ENCODE measurements around the gene YWHAH. TPM values are rescaled to one million over a fixed set of nuclear protein-coding genes. Genes with fewer than 3 reads are reported as not detected.
A peak's percentile ranks its signal among the peaks of the same experiment; 100 is the strongest.
"Not testable (repeated sequence)": the region's sequence is repeated elsewhere in the genome, so short reads cannot be mapped to it uniquely, and the experiment has no call there.

Gene YWHAH
- total RNA-seq, 2 experiments from 2014 or later, result 115 to 118 TPM

- CTCF ChIA-PET, result interaction anchor here (0.6 to 6.0 kb wide), 19 partner anchors 9 to 312 kb away, joined by 3 to 89 read pairs (median 5); no protein-coding TSS in a partner anchor
- intact Hi-C loops (cut with micrococcal nuclease), result loop anchor here (1.0 to 5.0 kb wide), 7 partner anchors 44 to 540 kb away; no protein-coding TSS in a partner anchor
- no peak overlapping the region for H3K27ac Mint-ChIP-seq
- no peaks in the 10 kb centered on the region for H3K9me3 Mint-ChIP-seq
- peaks cover 5% of the 10 kb centered on the region for H3K4me1 Mint-ChIP-seq (ENCODE audit: low read depth)
- H3K27me3 Mint-ChIP-seq (ENCODE audit: low read depth), result no peaks in the 10 kb centered on the region
- H3K36me3 Mint-ChIP-seq (ENCODE audit: low read depth), result no peaks in the 10 kb centered on the region
- DNase-seq, result peak; percentile 93
- H3K4me3 Mint-ChIP-seq, result no peak overlapping the region
Observed at GRCh38 chr22:31977141-31977841, 33.0 kb downstream of the YWHAH start.

- Mint-ChIP-seq H3K9me3 (no peaks in the 10 kb centered on the region), H3K27ac (no peak overlapping the region), H3K36me3 (ENCODE audit: low read depth) (no peaks in the 10 kb centered on the region), H3K27me3 (ENCODE audit: low read depth) (no peaks in the 10 kb centered on the region), H3K4me3 (no peak overlapping the region), H3K4me1 (ENCODE audit: low read depth) (peaks cover 5% of the 10 kb centered on the region)
- intact Hi-C loops (cut with micrococcal nuclease), result loop anchor here (1.0 to 5.0 kb wide), 7 partner anchors 43 to 539 kb away; no protein-coding TSS in a partner anchor
- no peak for DNase-seq
- CTCF ChIA-PET, result interaction anchor here (0.6 to 6.0 kb wide), 17 partner anchors 7 to 313 kb away, joined by 3 to 89 read pairs (median 6); no protein-coding TSS in a partner anchor
Observed at GRCh38 chr22:31977939-31978338, 33.6 kb downstream of the YWHAH start.

GRCh38 chr22:31980628-31981027 is 36.3 kb downstream of the YWHAH start:
- peaks cover 5% of the 10 kb centered on the region for H3K4me1 Mint-ChIP-seq (ENCODE audit: low read depth)
- H3K27ac Mint-ChIP-seq, result no peak overlapping the region
- no peak for DNase-seq
- CTCF ChIA-PET, result interaction anchor here (2.7 to 6.0 kb wide), 2 partner anchors 10 to 103 kb away, joined by 14 to 89 read pairs; no protein-coding TSS in a partner anchor
- no peaks in the 10 kb centered on the region for H3K36me3 Mint-ChIP-seq (ENCODE audit: low read depth)
- intact Hi-C loops (cut with micrococcal nuclease), result no loop called here
- no peaks in the 10 kb centered on the region for H3K27me3 Mint-ChIP-seq (ENCODE audit: low read depth)
- H3K4me3 Mint-ChIP-seq, result no peak overlapping the region
- H3K9me3 Mint-ChIP-seq, result no peaks in the 10 kb centered on the region

- H3K36me3 Mint-ChIP-seq (ENCODE audit: low read depth); H3K27ac Mint-ChIP-seq; CTCF ChIA-PET; DNase-seq; H3K4me1 Mint-ChIP-seq (ENCODE audit: low read depth); H3K9me3 Mint-ChIP-seq; H3K4me3 Mint-ChIP-seq; intact Hi-C loops (cut with micrococcal nuclease); H3K27me3 Mint-ChIP-seq (ENCODE audit: low read depth): not testable (repeated sequence)
Observed at GRCh38 chr22:31981976-31982375, 37.6 kb downstream of the YWHAH start.

GRCh38 chr22:31983911-31984656 is 39.7 kb downstream of the YWHAH start:
- H3K9me3 Mint-ChIP-seq, result no peaks in the 10 kb centered on the region
- H3K4me3 Mint-ChIP-seq, result no peak overlapping the region
- CTCF ChIA-PET, result interaction anchor here (0.8 kb wide), 1 partner anchor 723 kb away, joined by 7 read pairs; no protein-coding TSS in a partner anchor
- intact Hi-C loops (cut with micrococcal nuclease), result no loop called here
- no peak for DNase-seq
- no peaks in the 10 kb centered on the region for H3K27me3 Mint-ChIP-seq (ENCODE audit: low read depth)
- no peaks in the 10 kb centered on the region for H3K36me3 Mint-ChIP-seq (ENCODE audit: low read depth)
- H3K27ac Mint-ChIP-seq, result no peak overlapping the region
- no peaks in the 10 kb centered on the region for H3K4me1 Mint-ChIP-seq (ENCODE audit: low read depth)

GRCh38 chr22:31987218-31987617 is 42.9 kb downstream of the YWHAH start:
- intact Hi-C loops (cut with micrococcal nuclease), result no loop called here
- H3K4me3 Mint-ChIP-seq, result no peak overlapping the region
- H3K36me3 Mint-ChIP-seq (ENCODE audit: low read depth), result no peaks in the 10 kb centered on the region
- no peak overlapping the region for H3K27ac Mint-ChIP-seq
- no peaks in the 10 kb centered on the region for H3K27me3 Mint-ChIP-seq (ENCODE audit: low read depth)
- H3K4me1 Mint-ChIP-seq (ENCODE audit: low read depth), result no peaks in the 10 kb centered on the region
- DNase-seq, result no peak
- H3K9me3 Mint-ChIP-seq, result no peaks in the 10 kb centered on the region
- CTCF ChIA-PET, result no interaction called here

- Mint-ChIP-seq H3K9me3 (no peaks in the 10 kb centered on the region), H3K36me3 (ENCODE audit: low read depth) (no peaks in the 10 kb centered on the region), H3K27me3 (ENCODE audit: low read depth) (no peaks in the 10 kb centered on the region), H3K4me3 (no peak overlapping the region), H3K27ac (no peak overlapping the region), H3K4me1 (ENCODE audit: low read depth) (no peaks in the 10 kb centered on the region)
- CTCF ChIA-PET, result interaction anchor here (0.7 to 1.2 kb wide), 2 partner anchors 15 to 21 kb away, joined by 3 read pairs; no protein-coding TSS in a partner anchor
- no peak for DNase-seq
- intact Hi-C loops (cut with micrococcal nuclease), result no loop called here
Observed at GRCh38 chr22:31991102-31991839, 46.9 kb downstream of the YWHAH start.

GRCh38 chr22:31995046-31995445 is 50.7 kb downstream of the YWHAH start:
- H3K27me3 Mint-ChIP-seq (ENCODE audit: low read depth), result no peaks in the 10 kb centered on the region
- no peaks in the 10 kb centered on the region for H3K4me1 Mint-ChIP-seq (ENCODE audit: low read depth)
- no peaks in the 10 kb centered on the region for H3K36me3 Mint-ChIP-seq (ENCODE audit: low read depth)
- intact Hi-C loops (cut with micrococcal nuclease), result no loop called here
- no peaks in the 10 kb centered on the region for H3K9me3 Mint-ChIP-seq
- CTCF ChIA-PET, result interaction anchor here (1.1 kb wide), 1 partner anchor 25 kb away, joined by 4 read pairs; no protein-coding TSS in a partner anchor
- DNase-seq, result no peak
- H3K4me3 Mint-ChIP-seq, result no peak overlapping the region
- H3K27ac Mint-ChIP-seq, result no peak overlapping the region

- no peaks in the 10 kb centered on the region for H3K9me3 Mint-ChIP-seq
- no peaks in the 10 kb centered on the region for H3K36me3 Mint-ChIP-seq (ENCODE audit: low read depth)
- H3K27me3 Mint-ChIP-seq (ENCODE audit: low read depth), result no peaks in the 10 kb centered on the region
- H3K4me1 Mint-ChIP-seq (ENCODE audit: low read depth), result peaks cover 6% of the 10 kb centered on the region
- CTCF ChIA-PET, result no interaction called here
- no peak for DNase-seq
- no peak overlapping the region for H3K27ac Mint-ChIP-seq
- intact Hi-C loops (cut with micrococcal nuclease), result no loop called here
- no peak overlapping the region for H3K4me3 Mint-ChIP-seq
Observed at GRCh38 chr22:31995807-31996206, 51.5 kb downstream of the YWHAH start.

GRCh38 chr22:31998784-31999385 is 54.5 kb downstream of the YWHAH start:
- H3K27me3 Mint-ChIP-seq (ENCODE audit: low read depth), result no peaks in the 10 kb centered on the region
- no peak overlapping the region for H3K27ac Mint-ChIP-seq
- CTCF ChIA-PET, result no interaction called here
- peaks cover 6% of the 10 kb centered on the region for H3K4me1 Mint-ChIP-seq (ENCODE audit: low read depth)
- H3K4me3 Mint-ChIP-seq, result no peak overlapping the region
- intact Hi-C loops (cut with micrococcal nuclease), result no loop called here
- H3K9me3 Mint-ChIP-seq, result no peaks in the 10 kb centered on the region
- DNase-seq, result no peak
- no peaks in the 10 kb centered on the region for H3K36me3 Mint-ChIP-seq (ENCODE audit: low read depth)

GRCh38 chr22:32000181-32000580 is 55.8 kb downstream of the YWHAH start:
- H3K9me3 Mint-ChIP-seq, result no peaks in the 10 kb centered on the region
- no peaks in the 10 kb centered on the region for H3K36me3 Mint-ChIP-seq (ENCODE audit: low read depth)
- H3K27me3 Mint-ChIP-seq (ENCODE audit: low read depth), result peaks cover 1% of the 10 kb centered on the region
- H3K27ac Mint-ChIP-seq, result no peak overlapping the region
- intact Hi-C loops (cut with micrococcal nuclease), result loop anchor here (10.0 kb wide), 1 partner anchor 735 kb away; no protein-coding TSS in a partner anchor
- CTCF ChIA-PET, result no interaction called here
- H3K4me3 Mint-ChIP-seq, result no peak overlapping the region
- no peak for DNase-seq
- peaks cover 6% of the 10 kb centered on the region for H3K4me1 Mint-ChIP-seq (ENCODE audit: low read depth)

GRCh38 chr22:32005453-32005852 is 61.1 kb downstream of the YWHAH start:
- no peak for DNase-seq
- CTCF ChIA-PET, result no interaction called here
- Mint-ChIP-seq H3K9me3 (peaks cover 4% of the 10 kb centered on the region), H3K4me1 (ENCODE audit: low read depth) (peaks cover 2% of the 10 kb centered on the region), H3K27ac (no peak overlapping the region), H3K36me3 (ENCODE audit: low read depth) (no peaks in the 10 kb centered on the region), H3K27me3 (ENCODE audit: low read depth) (peaks cover 9% of the 10 kb centered on the region), H3K4me3 (no peak overlapping the region)
- intact Hi-C loops (cut with micrococcal nuclease), result loop anchor here (10.0 kb wide), 1 partner anchor 729 kb away; no protein-coding TSS in a partner anchor
